ENCODE results near the gene KCTD1. TPM values are rescaled to one million over a fixed set of nuclear protein-coding genes. Genes with fewer than 3 reads are reported as not detected.

Gene KCTD1
- total and polyA plus RNA-seq, 2 donors (not counting 1 experiment from before 2014, with no cell fraction given): 2.3 to 5.0 TPM

GRCh38 chr18:26551695-26552081 lies 3.3 kb upstream of the KCTD1 start:
- Mint-ChIP-seq H3K9me3 (ENCODE audit: insufficient read depth) (no peaks in the 10 kb centered on the region), H3K27ac (no peak overlapping the region), H3K4me3 (peak overlapping the region; percentile 40), H3K4me1 (peaks cover 23% of the 10 kb centered on the region), H3K27me3 (peaks cover 48% of the 10 kb centered on the region)
- DNase-seq (no peak), ATAC-seq (ENCODE audit: low read depth) (no peak)
- Histone ChIP-seq H3K9me3 (ENCODE audit: control extremely low read depth in 1 of 3, control insufficient read depth in 2 of 3, insufficient read depth in 1 of 3, low read length in 2 of 3) (peaks cover 0 to 17% (median 0%) of the 10 kb centered on the region in 3 donors), H3K79me2 (ENCODE audit: control insufficient read depth, insufficient read depth, low read length) (no peaks in the 10 kb centered on the region), H4K20me1 (ENCODE audit: control insufficient read depth, insufficient read depth, low read length, poor library complexity, severe bottlenecking) (no peaks in the 10 kb centered on the region), H3K4me3 (ENCODE audit: control extremely low read depth in 1 of 5, extremely low read depth in 1 of 5, insufficient read depth in 1 of 5, low read depth in 2 of 5, low read length in 4 of 5) (no peak overlapping the region), H3K4me2 (replicated peaks; ENCODE audit: low read depth, low read length, poor library complexity, severe bottlenecking) (no peak overlapping the region), H2AFZ (ENCODE audit: insufficient read depth, low read depth, low read length, poor library complexity, severe bottlenecking) (no peak overlapping the region), H3K27me3 (replicated peaks in 1 of 4; ENCODE audit: control extremely low read depth in 1 of 4, control insufficient read depth in 3 of 4, insufficient read depth in 4 of 4, low read length in 3 of 4) (peaks cover 0 to 41% (median 32%) of the 10 kb centered on the region in 4 experiments), H3K4me1 (ENCODE audit: control insufficient read depth in 2 of 2, insufficient read depth in 2 of 2, low read length in 2 of 2) (peaks cover 26 to 31% of the 10 kb centered on the region in 2 donors), H3K27ac (ENCODE audit: low read length in 2 of 2) (no peak overlapping the region), H3K9ac (ENCODE audit: low read length) (no peak overlapping the region), H3K36me3 (replicated peaks in 1 of 2; ENCODE audit: control extremely low read depth in 1 of 2, control insufficient read depth in 1 of 2, extremely low read depth in 1 of 2, insufficient read depth in 2 of 2, low read length in 1 of 2) (no peaks in the 10 kb centered on the region)
- CTCF ChIA-PET: no interaction called here
- TF ChIP-seq EZH2 (IDR thresholded peaks at IDR 0.05; ENCODE audit: borderline replicate concordance, insufficient read depth, low read depth, low read length, poor library complexity, severe bottlenecking) (no peak), CTCF (IDR thresholded peaks at IDR 0.05) (no peak)
- POLR2A ChIA-PET: no interaction called here
- intact Hi-C loops (cut with micrococcal nuclease): no loop called here
- WGBS (ENCODE audit: insufficient coverage): 20% methylated on average over 1 of the region's 4 CpGs

GRCh38 chr18:26550998-26551694 lies 2.8 kb upstream of the KCTD1 start:
- Histone ChIP-seq H3K4me1 (ENCODE audit: control insufficient read depth in 2 of 2, insufficient read depth in 2 of 2, low read length in 2 of 2) (peaks cover 26 to 31% of the 10 kb centered on the region in 2 donors), H3K27me3 (replicated peaks in 1 of 4; ENCODE audit: control extremely low read depth in 1 of 4, control insufficient read depth in 3 of 4, insufficient read depth in 4 of 4, low read length in 3 of 4) (peaks cover 0 to 41% (median 32%) of the 10 kb centered on the region in 4 experiments), H3K9ac (ENCODE audit: low read length) (no peak overlapping the region), H3K4me3 (ENCODE audit: control extremely low read depth in 1 of 5, extremely low read depth in 1 of 5, insufficient read depth in 1 of 5, low read depth in 2 of 5, low read length in 4 of 5) (no peak overlapping the region), H3K27ac (ENCODE audit: low read length in 2 of 2) (no peak overlapping the region), H3K4me2 (replicated peaks; ENCODE audit: low read depth, low read length, poor library complexity, severe bottlenecking) (peak overlapping the region; percentile 87), H3K36me3 (replicated peaks in 1 of 2; ENCODE audit: control extremely low read depth in 1 of 2, control insufficient read depth in 1 of 2, extremely low read depth in 1 of 2, insufficient read depth in 2 of 2, low read length in 1 of 2) (no peaks in the 10 kb centered on the region), H2AFZ (ENCODE audit: insufficient read depth, low read depth, low read length, poor library complexity, severe bottlenecking) (peak overlapping the region; percentile 76), H3K79me2 (ENCODE audit: control insufficient read depth, insufficient read depth, low read length) (no peaks in the 10 kb centered on the region), H4K20me1 (ENCODE audit: control insufficient read depth, insufficient read depth, low read length, poor library complexity, severe bottlenecking) (no peaks in the 10 kb centered on the region), H3K9me3 (ENCODE audit: control extremely low read depth in 1 of 3, control insufficient read depth in 2 of 3, insufficient read depth in 1 of 3, low read length in 2 of 3) (peaks cover 0 to 17% (median 0%) of the 10 kb centered on the region in 3 donors)
- no peaks in the 10 kb centered on the region for H3K9me3 Mint-ChIP-seq (ENCODE audit: insufficient read depth)
- 5% methylated on average over 19 of the region's 28 CpGs for WGBS (ENCODE audit: insufficient coverage)
- ATAC-seq (ENCODE audit: low read depth): no peak
- DNase-seq: peak; percentile 23
- intact Hi-C loops (cut with micrococcal nuclease): no loop called here
- peaks cover 28% of the 10 kb centered on the region for H3K4me1 Mint-ChIP-seq
- CTCF ChIA-PET: no interaction called here
- peak overlapping the region; percentile 40 for H3K4me3 Mint-ChIP-seq
- H3K27ac Mint-ChIP-seq: no peak overlapping the region
- POLR2A ChIA-PET: no interaction called here
- no peak for TF ChIP-seq CTCF (IDR thresholded peaks at IDR 0.05)
- TF ChIP-seq EZH2 (IDR thresholded peaks at IDR 0.05; ENCODE audit: borderline replicate concordance, insufficient read depth, low read depth, low read length, poor library complexity, severe bottlenecking): peak; percentile 3
- H3K27me3 Mint-ChIP-seq: peaks cover 43% of the 10 kb centered on the region

All from B cell (primary cell).